ENCODE measurements around the gene ATP6V0A1.
"Not testable (repeated sequence)": the region's sequence is repeated elsewhere in the genome, so short reads cannot be mapped to it uniquely, and the experiment has no call there.

Gene ATP6V0A1

DNA sequence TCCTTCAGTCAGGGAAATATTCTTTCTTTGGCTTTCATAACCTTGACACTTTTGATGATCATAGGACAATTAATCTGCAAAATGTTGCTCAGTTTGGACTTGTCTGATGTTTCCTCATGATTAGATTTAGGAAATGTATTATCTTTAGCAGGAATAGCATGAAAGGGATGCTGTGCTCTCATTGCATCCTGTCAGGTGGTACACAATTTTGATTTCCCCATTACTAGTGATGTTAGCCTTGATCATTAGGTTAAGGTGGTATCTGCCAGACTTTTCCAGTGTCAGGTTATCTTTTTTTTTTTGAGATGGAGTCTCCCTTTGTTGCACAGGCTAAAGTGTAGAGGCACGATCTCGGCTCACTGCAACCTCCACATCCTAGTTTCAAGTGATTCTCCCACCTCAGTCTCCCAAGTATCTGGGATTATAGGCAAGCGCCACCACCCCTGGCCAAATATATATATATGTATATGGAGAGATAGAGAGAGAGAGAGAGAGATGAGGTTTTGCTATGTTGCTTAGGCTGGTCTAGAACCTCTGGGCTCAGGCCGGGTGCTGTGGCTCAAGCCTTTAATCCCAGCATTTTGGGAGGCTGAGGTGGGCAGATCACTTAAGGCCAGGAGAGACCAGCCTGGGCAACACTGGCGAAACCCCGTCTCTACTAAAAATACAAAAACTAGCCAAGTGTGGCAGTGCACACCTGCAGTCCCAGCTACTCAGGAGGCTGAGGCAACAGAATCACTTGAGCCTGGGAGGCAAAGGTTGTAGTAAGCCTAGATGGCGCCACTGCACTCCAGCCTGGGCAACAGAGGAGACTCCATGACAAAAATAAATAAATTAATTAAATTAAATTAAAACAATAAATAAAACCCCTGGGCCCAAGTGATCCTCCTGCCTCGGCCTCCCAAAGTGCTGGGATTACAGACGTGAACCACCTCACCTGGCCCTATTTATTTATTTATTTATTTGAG, 19.8 kb upstream of the ATP6V0A1 start:
- TF ChIP-seq, protein P1, sequence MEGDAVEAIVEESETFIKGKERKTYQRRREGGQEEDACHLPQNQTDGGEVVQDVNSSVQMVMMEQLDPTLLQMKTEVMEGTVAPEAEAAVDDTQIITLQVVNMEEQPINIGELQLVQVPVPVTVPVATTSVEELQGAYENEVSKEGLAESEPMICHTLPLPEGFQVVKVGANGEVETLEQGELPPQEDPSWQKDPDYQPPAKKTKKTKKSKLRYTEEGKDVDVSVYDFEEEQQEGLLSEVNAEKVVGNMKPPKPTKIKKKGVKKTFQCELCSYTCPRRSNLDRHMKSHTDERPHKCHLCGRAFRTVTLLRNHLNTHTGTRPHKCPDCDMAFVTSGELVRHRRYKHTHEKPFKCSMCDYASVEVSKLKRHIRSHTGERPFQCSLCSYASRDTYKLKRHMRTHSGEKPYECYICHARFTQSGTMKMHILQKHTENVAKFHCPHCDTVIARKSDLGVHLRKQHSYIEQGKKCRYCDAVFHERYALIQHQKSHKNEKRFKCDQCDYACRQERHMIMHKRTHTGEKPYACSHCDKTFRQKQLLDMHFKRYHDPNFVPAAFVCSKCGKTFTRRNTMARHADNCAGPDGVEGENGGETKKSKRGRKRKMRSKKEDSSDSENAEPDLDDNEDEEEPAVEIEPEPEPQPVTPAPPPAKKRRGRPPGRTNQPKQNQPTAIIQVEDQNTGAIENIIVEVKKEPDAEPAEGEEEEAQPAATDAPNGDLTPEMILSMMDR (IDR thresholded peaks at IDR 0.05; ENCODE audit: insufficient read depth, low read length), result no peak
- TF ChIP-seq, protein P2, sequence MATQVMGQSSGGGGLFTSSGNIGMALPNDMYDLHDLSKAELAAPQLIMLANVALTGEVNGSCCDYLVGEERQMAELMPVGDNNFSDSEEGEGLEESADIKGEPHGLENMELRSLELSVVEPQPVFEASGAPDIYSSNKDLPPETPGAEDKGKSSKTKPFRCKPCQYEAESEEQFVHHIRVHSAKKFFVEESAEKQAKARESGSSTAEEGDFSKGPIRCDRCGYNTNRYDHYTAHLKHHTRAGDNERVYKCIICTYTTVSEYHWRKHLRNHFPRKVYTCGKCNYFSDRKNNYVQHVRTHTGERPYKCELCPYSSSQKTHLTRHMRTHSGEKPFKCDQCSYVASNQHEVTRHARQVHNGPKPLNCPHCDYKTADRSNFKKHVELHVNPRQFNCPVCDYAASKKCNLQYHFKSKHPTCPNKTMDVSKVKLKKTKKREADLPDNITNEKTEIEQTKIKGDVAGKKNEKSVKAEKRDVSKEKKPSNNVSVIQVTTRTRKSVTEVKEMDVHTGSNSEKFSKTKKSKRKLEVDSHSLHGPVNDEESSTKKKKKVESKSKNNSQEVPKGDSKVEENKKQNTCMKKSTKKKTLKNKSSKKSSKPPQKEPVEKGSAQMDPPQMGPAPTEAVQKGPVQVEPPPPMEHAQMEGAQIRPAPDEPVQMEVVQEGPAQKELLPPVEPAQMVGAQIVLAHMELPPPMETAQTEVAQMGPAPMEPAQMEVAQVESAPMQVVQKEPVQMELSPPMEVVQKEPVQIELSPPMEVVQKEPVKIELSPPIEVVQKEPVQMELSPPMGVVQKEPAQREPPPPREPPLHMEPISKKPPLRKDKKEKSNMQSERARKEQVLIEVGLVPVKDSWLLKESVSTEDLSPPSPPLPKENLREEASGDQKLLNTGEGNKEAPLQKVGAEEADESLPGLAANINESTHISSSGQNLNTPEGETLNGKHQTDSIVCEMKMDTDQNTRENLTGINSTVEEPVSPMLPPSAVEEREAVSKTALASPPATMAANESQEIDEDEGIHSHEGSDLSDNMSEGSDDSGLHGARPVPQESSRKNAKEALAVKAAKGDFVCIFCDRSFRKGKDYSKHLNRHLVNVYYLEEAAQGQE (IDR thresholded peaks at IDR 0.05; ENCODE audit: insufficient replicate concordance, low read depth), result no peak
- no peak for TF ChIP-seq SPI1 (IDR thresholded peaks at IDR 0.05; ENCODE audit: borderline replicate concordance, low read depth)
- TF ChIP-seq GABPA (IDR thresholded peaks at IDR 0.05; ENCODE audit: low read depth), result no peak
- TF ChIP-seq POLR2AphosphoS5 (IDR thresholded peaks at IDR 0.05; ENCODE audit: low read depth), result no peak
- no peak for DNase-seq (ENCODE audit: low read depth in 1 of 2, low spot score in 1 of 2)
- Histone ChIP-seq H3K4me3 (replicated peaks; ENCODE audit: insufficient read depth, low read length) (no peak overlapping the region), H3K27me3 (ENCODE audit: insufficient read depth, poor library complexity, severe bottlenecking) (no peaks in the 10 kb centered on the region), H3K27ac (replicated peaks) (no peak overlapping the region)

DNA sequence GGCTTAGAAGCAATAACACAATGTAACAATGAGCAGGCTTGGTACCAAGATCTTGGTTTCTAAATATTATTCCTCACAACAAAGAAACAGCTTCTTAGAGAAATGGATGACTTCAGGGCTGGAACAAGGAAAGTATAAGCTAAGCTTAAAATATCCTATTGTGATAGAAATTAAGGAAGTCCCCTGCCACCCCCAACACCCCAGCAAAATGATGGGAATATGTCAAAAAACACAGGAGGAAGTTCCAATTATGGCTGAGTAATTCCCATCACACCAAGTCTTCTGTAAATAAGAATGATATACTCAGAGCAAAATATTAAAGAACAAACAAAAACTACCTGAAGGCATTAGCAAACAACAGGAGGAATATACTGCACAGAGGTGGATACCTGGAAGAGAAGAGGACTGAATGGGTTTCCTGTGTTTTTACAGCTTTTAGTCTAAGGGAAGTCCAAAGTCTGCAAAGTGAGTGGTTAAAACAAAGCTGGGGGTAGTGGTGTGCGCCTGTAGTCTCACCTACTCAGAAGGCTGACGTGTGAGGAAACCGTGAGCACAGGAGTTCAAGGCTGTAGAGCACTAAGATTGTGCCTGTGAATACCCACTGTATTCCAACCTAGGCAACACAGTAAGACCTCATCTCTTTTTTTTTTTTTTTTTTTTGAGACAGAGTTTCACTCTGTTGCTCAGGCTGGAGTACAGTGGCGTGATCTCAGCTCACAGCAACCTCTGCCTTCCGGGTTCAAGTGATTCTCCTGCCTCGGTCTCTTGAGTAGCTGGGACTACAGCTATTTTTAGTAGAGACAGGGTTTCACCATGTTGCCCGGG, 17.1 kb upstream of the ATP6V0A1 start:
- Histone ChIP-seq H3K27ac (replicated peaks) (no peak overlapping the region), H3K27me3 (ENCODE audit: insufficient read depth, poor library complexity, severe bottlenecking) (no peaks in the 10 kb centered on the region), H3K4me3 (replicated peaks; ENCODE audit: insufficient read depth, low read length) (no peak overlapping the region)
- DNase-seq (ENCODE audit: low read depth in 1 of 2, low spot score in 1 of 2), result no peak
- TF ChIP-seq GABPA (IDR thresholded peaks at IDR 0.05; ENCODE audit: low read depth) (no peak), POLR2AphosphoS5 (IDR thresholded peaks at IDR 0.05; ENCODE audit: low read depth) (no peak), SPI1 (IDR thresholded peaks at IDR 0.05; ENCODE audit: borderline replicate concordance, low read depth) (no peak)
- TF ChIP-seq, protein P1 (IDR thresholded peaks at IDR 0.05; ENCODE audit: insufficient read depth, low read length), result no peak
- TF ChIP-seq, protein P2 (IDR thresholded peaks at IDR 0.05; ENCODE audit: insufficient replicate concordance, low read depth), result no peak

DNA sequence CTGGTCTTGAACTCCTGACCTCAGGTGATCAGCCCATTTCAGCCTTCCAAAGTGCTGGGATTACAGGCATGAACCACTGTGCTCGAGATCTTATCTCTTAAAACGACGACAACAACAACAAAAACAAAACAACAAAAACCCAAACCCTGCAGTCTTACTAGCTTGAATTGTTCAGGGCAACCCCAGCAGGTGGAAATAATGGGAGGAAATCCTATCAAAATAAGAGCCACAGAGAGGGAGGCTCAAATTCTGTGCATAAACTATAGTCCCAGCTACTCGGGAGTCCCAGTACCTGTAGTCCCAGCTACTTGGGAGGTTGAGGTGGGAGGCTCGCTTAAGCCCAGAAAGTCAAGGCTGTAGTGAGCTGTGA, 16.5 kb upstream of the ATP6V0A1 start:
- Histone ChIP-seq H3K4me3 (replicated peaks; ENCODE audit: insufficient read depth, low read length) (no peak overlapping the region), H3K27ac (replicated peaks) (no peak overlapping the region), H3K27me3 (ENCODE audit: insufficient read depth, poor library complexity, severe bottlenecking) (no peaks in the 10 kb centered on the region)
- DNase-seq (ENCODE audit: low read depth in 1 of 2, low spot score in 1 of 2), result no peak
- TF ChIP-seq GABPA (IDR thresholded peaks at IDR 0.05; ENCODE audit: low read depth) (no peak), SPI1 (IDR thresholded peaks at IDR 0.05; ENCODE audit: borderline replicate concordance, low read depth) (no peak), POLR2AphosphoS5 (IDR thresholded peaks at IDR 0.05; ENCODE audit: low read depth) (no peak)
- TF ChIP-seq, protein P2 (IDR thresholded peaks at IDR 0.05; ENCODE audit: insufficient replicate concordance, low read depth), result no peak
- TF ChIP-seq, protein P1 (IDR thresholded peaks at IDR 0.05; ENCODE audit: insufficient read depth, low read length), result no peak

DNA sequence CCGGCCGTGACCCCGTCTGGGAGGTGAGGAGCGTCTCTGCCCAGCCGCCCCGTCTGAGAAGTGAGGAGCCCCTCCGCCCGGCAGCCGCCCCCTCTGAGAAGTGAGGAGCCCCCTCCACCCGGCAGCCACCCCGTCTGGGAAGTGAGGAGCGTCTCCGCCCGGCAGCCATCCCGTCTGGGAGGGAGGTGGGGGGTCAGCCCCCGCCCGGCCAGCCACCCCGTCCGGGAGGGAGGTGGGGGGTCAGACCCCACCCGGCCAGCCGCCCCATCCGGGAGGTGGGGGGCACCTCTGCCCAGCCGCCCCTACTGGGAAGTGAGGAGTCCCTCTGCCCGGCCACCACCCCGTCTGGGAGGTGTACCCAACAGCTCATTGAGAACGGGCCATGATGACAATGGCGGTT, 9.5 kb upstream of the ATP6V0A1 start:
- DNase-seq (ENCODE audit: low read depth in 1 of 2, low spot score in 1 of 2); H3K27me3 ChIP-seq (ENCODE audit: insufficient read depth, poor library complexity, severe bottlenecking): not testable (repeated sequence)

DNA sequence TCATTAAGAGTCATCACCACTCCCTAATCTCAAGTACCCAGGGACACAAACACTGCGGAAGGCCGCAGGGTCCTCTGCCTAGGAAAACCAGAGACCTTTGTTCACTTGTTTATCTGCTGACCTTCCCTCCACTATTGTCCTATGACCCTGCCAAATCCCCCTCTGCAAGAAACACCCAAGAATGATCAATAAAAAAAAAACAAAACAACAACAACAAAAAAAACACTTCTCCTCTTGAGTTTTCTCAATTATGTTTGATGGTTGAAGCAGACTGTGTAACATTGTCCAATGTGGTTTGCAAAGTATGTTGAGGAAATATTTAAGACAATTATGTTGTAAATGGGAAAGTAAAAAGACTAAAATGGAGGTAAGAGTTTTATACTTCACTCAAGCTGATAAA, 8.8 kb upstream of the ATP6V0A1 start:
- not testable (repeated sequence) for H3K27ac ChIP-seq (replicated peaks); H3K27me3 ChIP-seq (ENCODE audit: insufficient read depth, poor library complexity, severe bottlenecking); H3K4me3 ChIP-seq (replicated peaks; ENCODE audit: insufficient read depth, low read length); DNase-seq (ENCODE audit: low read depth in 1 of 2, low spot score in 1 of 2)

More for the DNA sequence above, 9.5 kb upstream of the ATP6V0A1 start:
- H3K4me3 ChIP-seq (replicated peaks; ENCODE audit: insufficient read depth, low read length); H3K27ac ChIP-seq (replicated peaks): not testable (repeated sequence)
